Measurements from ENCODE around the gene CHERP. TPM values are rescaled to one million over a fixed set of nuclear protein-coding genes. Genes with fewer than 3 reads are reported as not detected.

Gene CHERP
- total and polyA plus RNA-seq, 2 experiments from 2014 or later: 31.6 to 41.2 TPM

DNA sequence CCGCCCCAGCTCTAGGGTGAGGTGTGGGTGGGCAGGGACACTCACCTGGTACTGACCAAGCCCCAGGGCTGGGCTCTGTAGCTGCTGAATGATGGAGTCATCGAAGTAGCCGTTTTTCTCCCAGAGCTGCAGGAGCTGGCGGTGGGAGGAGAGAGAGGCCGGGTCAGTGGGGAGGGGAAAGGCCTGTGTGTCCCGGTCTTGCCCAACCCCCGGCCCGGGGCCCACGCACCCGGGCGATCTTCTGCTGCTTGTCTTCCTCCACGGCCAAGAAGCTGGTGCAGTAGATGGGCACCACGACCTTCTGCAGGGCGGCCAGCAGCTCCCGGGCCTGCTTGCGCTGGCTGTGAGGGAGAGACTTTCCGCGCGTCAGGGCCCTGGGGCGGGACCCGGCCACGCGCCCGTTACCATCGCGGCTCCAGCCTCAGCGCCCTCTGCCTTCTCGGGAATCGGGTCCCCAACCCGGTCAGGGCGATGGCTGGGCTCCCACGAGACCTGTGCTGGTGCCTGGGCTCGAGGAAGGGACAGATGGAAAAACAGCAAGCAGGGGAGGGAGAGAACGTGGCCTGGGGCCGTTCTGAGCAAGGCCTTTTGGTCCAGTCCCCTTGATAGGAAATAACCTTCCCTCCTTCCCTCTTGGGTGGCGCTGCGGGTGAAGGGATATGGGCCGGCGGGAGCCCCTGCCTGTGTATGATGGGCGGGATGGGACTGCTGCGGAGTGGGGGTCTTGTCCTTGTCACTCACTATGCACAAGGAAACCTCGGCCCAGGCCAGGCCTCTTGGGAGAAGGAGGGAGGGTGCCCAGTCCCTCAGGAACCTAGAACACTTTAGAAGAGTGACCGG lies 11.5 kb downstream of the CHERP start (continued):
- no peak for TF ChIP-seq ZNF331 (CRISPR knock-in tag; IDR thresholded peaks at IDR 0.05; ENCODE audit: low read depth)
- TF ChIP-seq, protein P1, sequence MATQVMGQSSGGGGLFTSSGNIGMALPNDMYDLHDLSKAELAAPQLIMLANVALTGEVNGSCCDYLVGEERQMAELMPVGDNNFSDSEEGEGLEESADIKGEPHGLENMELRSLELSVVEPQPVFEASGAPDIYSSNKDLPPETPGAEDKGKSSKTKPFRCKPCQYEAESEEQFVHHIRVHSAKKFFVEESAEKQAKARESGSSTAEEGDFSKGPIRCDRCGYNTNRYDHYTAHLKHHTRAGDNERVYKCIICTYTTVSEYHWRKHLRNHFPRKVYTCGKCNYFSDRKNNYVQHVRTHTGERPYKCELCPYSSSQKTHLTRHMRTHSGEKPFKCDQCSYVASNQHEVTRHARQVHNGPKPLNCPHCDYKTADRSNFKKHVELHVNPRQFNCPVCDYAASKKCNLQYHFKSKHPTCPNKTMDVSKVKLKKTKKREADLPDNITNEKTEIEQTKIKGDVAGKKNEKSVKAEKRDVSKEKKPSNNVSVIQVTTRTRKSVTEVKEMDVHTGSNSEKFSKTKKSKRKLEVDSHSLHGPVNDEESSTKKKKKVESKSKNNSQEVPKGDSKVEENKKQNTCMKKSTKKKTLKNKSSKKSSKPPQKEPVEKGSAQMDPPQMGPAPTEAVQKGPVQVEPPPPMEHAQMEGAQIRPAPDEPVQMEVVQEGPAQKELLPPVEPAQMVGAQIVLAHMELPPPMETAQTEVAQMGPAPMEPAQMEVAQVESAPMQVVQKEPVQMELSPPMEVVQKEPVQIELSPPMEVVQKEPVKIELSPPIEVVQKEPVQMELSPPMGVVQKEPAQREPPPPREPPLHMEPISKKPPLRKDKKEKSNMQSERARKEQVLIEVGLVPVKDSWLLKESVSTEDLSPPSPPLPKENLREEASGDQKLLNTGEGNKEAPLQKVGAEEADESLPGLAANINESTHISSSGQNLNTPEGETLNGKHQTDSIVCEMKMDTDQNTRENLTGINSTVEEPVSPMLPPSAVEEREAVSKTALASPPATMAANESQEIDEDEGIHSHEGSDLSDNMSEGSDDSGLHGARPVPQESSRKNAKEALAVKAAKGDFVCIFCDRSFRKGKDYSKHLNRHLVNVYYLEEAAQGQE (IDR thresholded peaks at IDR 0.05; ENCODE audit: unreplicated experiment): no peak
- TF ChIP-seq POLR2AphosphoS5 (IDR thresholded peaks at IDR 0.05; ENCODE audit: low read depth): no peak

DNA sequence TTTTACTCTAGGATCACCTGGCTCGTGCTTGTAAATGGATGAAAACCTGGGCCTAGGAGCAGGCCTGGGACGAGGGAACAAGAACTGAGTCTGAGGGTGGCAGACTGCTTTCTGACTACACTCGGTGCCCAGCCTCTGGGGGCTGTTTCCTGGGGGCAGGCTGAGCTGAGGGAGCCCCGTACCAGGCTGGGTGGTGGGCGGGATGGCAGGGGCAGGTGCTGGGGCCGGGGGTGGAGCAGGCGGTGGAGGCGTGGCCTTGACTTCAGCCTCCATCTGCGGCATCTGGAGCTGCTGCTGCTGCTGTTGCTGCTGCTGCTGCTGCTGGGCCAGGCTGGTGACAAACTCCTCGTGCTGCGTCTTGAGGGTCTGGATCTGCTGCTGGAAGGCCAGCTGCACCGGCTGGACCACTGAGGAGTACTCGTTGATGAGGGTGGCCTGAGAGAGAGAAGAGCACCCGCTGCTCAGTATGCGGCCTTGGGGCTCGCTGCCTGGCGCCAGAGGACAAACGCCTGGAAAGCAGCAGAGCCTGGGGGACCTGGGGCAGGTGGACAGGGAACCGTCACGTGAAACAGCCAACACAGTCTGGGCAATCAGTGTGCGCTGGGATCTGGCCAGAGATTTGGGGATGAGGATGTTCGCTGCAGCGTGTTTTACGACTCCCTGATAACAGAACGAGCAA lies 12.6 kb downstream of the CHERP start:
- H3K27ac Mint-ChIP-seq: no peak overlapping the region
- H4K20me1 ChIP-seq (replicated peaks; ENCODE audit: insufficient read depth): peaks cover 24% of the 10 kb centered on the region
- DNase-seq (ENCODE audit: low spot score) (no peak), ATAC-seq (no peak)
- H3K27me3 ChIP-seq (ENCODE audit: insufficient read depth): no peaks in the 10 kb centered on the region
- no peak overlapping the region for H3K4me3 Mint-ChIP-seq
- H3K36me3 ChIP-seq (ENCODE audit: insufficient read depth): peaks cover 42% of the 10 kb centered on the region
- no peaks in the 10 kb centered on the region for H3K9me2 ChIP-seq (ENCODE audit: insufficient read depth)
- no peaks in the 10 kb centered on the region for H3K9me3 Mint-ChIP-seq
- H3F3A ChIP-seq (replicated peaks; ENCODE audit: low read depth): no peaks in the 10 kb centered on the region
- peaks cover 83% of the 10 kb centered on the region for H3K36me3 Mint-ChIP-seq (ENCODE audit: low read depth)
- no peaks in the 10 kb centered on the region for H3K4me1 ChIP-seq (ENCODE audit: insufficient read depth)
- no peak overlapping the region for H3K4me3 ChIP-seq
- no peaks in the 10 kb centered on the region for H3K79me2 ChIP-seq (replicated peaks; ENCODE audit: insufficient read depth)
- no peak overlapping the region for H3K4me2 ChIP-seq
- no peak overlapping the region for H3K27ac ChIP-seq (ENCODE audit: low read depth)
- no peaks in the 10 kb centered on the region for H3K4me1 Mint-ChIP-seq
- H3K27me3 Mint-ChIP-seq (ENCODE audit: insufficient read depth, low read depth, poor library complexity): peaks cover 10% of the 10 kb centered on the region
- H2AFZ ChIP-seq: no peak overlapping the region
- no peak for TF ChIP-seq STAT1 (IDR thresholded peaks at IDR 0.05; ENCODE audit: unreplicated experiment)
- no peak for TF ChIP-seq ETS1 (IDR thresholded peaks at IDR 0.05)
- no peak for TF ChIP-seq EZH2 (IDR thresholded peaks at IDR 0.05; ENCODE audit: low read depth, unreplicated experiment)
- TF ChIP-seq ZNF331 (CRISPR knock-in tag; IDR thresholded peaks at IDR 0.05; ENCODE audit: low read depth): no peak
- TF ChIP-seq ZNF462 (CRISPR knock-in tag; IDR thresholded peaks at IDR 0.05): no peak
- TF ChIP-seq, protein P2, sequence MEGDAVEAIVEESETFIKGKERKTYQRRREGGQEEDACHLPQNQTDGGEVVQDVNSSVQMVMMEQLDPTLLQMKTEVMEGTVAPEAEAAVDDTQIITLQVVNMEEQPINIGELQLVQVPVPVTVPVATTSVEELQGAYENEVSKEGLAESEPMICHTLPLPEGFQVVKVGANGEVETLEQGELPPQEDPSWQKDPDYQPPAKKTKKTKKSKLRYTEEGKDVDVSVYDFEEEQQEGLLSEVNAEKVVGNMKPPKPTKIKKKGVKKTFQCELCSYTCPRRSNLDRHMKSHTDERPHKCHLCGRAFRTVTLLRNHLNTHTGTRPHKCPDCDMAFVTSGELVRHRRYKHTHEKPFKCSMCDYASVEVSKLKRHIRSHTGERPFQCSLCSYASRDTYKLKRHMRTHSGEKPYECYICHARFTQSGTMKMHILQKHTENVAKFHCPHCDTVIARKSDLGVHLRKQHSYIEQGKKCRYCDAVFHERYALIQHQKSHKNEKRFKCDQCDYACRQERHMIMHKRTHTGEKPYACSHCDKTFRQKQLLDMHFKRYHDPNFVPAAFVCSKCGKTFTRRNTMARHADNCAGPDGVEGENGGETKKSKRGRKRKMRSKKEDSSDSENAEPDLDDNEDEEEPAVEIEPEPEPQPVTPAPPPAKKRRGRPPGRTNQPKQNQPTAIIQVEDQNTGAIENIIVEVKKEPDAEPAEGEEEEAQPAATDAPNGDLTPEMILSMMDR (conservative IDR thresholded peaks at IDR 0.05; ENCODE audit: low read depth in 2 of 2): no peak
- no peak for TF ChIP-seq NANOG (IDR thresholded peaks at IDR 0.05; ENCODE audit: borderline replicate concordance)
- TF ChIP-seq EZH2phosphoT487 (IDR thresholded peaks at IDR 0.05; ENCODE audit: unreplicated experiment): no peak

All from GM23338 (cell line).